Lung (tissue), 16 donors: ENCODE results near the gene CSK. TPM values are rescaled to one million over a fixed set of nuclear protein-coding genes. Genes with fewer than 3 reads are reported as not detected.

Source experiments
- ATAC-seq: fragments of 200-7000 bp; cut with Tn5 transposase; one replicate; pipeline ENCODE4 v1.9.1; 2020; ENCODE audit warnings: moderate number of reproducible peaks; ENCODE audit not compliant: insufficient read depth, low FRiP score
- DNase-seq, 3 donors: peaks; one replicate each; pipeline ENCODE4 v3.0.0-alpha.2; 2013 to 2017
- H3K27ac ChIP-seq, 2 donors: one replicate each; pipeline ENCODE4 v1.5.1; 2013; ENCODE audit warnings: mild to moderate bottlenecking in 2 of 2, moderate library complexity in 2 of 2, control low read depth in 1 of 2, inconsistent platforms in 1 of 2, low read depth in 1 of 2, low read length in 1 of 2
- H3K27me3 ChIP-seq, 3 donors: one replicate each; pipeline ENCODE4 v1.5.1; 2013; ENCODE audit warnings: low read length in 2 of 3; ENCODE audit not compliant: control insufficient read depth in 3 of 3, insufficient read depth in 3 of 3
- H3K36me3 ChIP-seq, 4 donors: one replicate each; pipeline ENCODE4 v1.5.1; 2013; ENCODE audit warnings: low read length in 4 of 4, mild to moderate bottlenecking in 1 of 4, moderate library complexity in 1 of 4; ENCODE audit not compliant: control insufficient read depth in 4 of 4, insufficient read depth in 4 of 4
- H3K4me1 ChIP-seq, 5 donors: one replicate each; pipeline ENCODE4 v1.5.1; 2013; ENCODE audit warnings: low read length in 5 of 5, mild to moderate bottlenecking in 2 of 5, moderate library complexity in 1 of 5; ENCODE audit not compliant: control insufficient read depth in 5 of 5, insufficient read depth in 5 of 5
- H3K4me3 ChIP-seq: one replicate; pipeline ENCODE4 v1.5.1; 2013; ENCODE audit warnings: mild to moderate bottlenecking, control low read depth, moderate library complexity
- H3K9ac ChIP-seq, 2 donors: one replicate each; pipeline ENCODE4 v1.5.1; 2013; ENCODE audit warnings: low read length in 2 of 2, control low read depth in 1 of 2; ENCODE audit not compliant: insufficient read depth in 1 of 2
- H3K9me3 ChIP-seq, 4 donors: one replicate each; pipeline ENCODE4 v1.5.1; 2013; ENCODE audit warnings: low read length in 3 of 4, mild to moderate bottlenecking in 1 of 4, moderate library complexity in 1 of 4; ENCODE audit not compliant: control insufficient read depth in 4 of 4, insufficient read depth in 3 of 4
- CTCF ChIP-seq: IDR thresholded peaks from 2 replicates; pipeline ENCODE4 v1.5.1; 2012; ENCODE audit warnings: mild to moderate bottlenecking; ENCODE audit errors: control extremely low read depth, extremely low read depth
- WGBS, 2 donors: extraction: QIAGEN DNeasy Blood & Tissue Kit; methylation state at CpG; one replicate each; pipeline ENCODE4 v1.1.7; 2013; 5-methylcytosine and 5-hydroxymethylcytosine counted together
- long read RNA-seq, 5 donors: transcript quantifications; one replicate each; lab custom pipeline, GENCODE V29; 2026
- polyA plus RNA-seq, 2 donors: library from polyadenylated mRNA; stranded (reverse); fragments of 200-250 nt; gene quantifications; one replicate each; pipeline ENCODE4 v1.2.1, GENCODE V29; 2013
- total RNA-seq, 2 donors: library from RNA; depleted of rRNA in 1 of 2; stranded (reverse); fragments of >200 nt in 1 of 2; gene quantifications; one replicate each; pipeline ENCODE4 v1.2.1, GENCODE V29; 2014 to 2021
- donor health status: control.
- donor health status: control.
- donor health status: Bipolar disorder and iron deficiency.
- donor health status: healthy.
- donor health status: DM: yes; HTN: yes; CAD: no.

The CSK gene
- total RNA-seq = 10 to 100 TPM; 39.7 to 82.9 TPM
- 10 to 100 TPM; 40.9 to 99.1 TPM for polyA plus RNA-seq
- long read RNA-seq, donor 1, transcript CSK-201 (13 exons, 2,767 nt) = major isoform, 13 of 26 reads
- long read RNA-seq, donor 1, partial matches to known transcripts = 12 of 26 reads
- long read RNA-seq, donor 1, other reads (novel, unspliced or antisense) = 0 of 26 reads
- long read RNA-seq, donor 2, partial matches to known transcripts = 6 of 7 reads
- long read RNA-seq, donor 2, other reads (novel, unspliced or antisense) = 0 of 7 reads
- long read RNA-seq, donor 3, partial matches to known transcripts = 0 of 1 reads
- long read RNA-seq, donor 3, other reads (novel, unspliced or antisense) = 0 of 1 reads
- long read RNA-seq, donor 4, partial matches to known transcripts = 6 of 8 reads
- long read RNA-seq, donor 4, other reads (novel, unspliced or antisense) = 0 of 8 reads
- long read RNA-seq, donor 5, transcript CSK-201 (13 exons, 2,767 nt) = major isoform, 11 of 23 reads
- long read RNA-seq, donor 5, partial matches to known transcripts = 12 of 23 reads
- long read RNA-seq, donor 5, other reads (novel, unspliced or antisense) = 0 of 23 reads

- peaks cover 0 to 7% (median 3%) of the 10 kb centered on the region in 4 donors for H3K36me3 ChIP-seq
- peak within 1 kb of the TSS; percentile 24 to 59 for H3K9ac ChIP-seq
- H3K9me3 ChIP-seq = no peaks in the 10 kb centered on the region
- H3K4me3 ChIP-seq = peak within 1 kb of the TSS; percentile 79
- peak; percentile 76 to 85 (median 80) for DNase-seq
- TF ChIP-seq CTCF = peak; percentile 9
- WGBS, 2 donors = 1% methylated on average over 38 to 74 of the region's 74 CpGs
- peak; percentile 85 for ATAC-seq
- peak within 1 kb of the TSS; percentile 88 to 90 for H3K27ac ChIP-seq
- H3K4me1 ChIP-seq = peaks cover 11 to 54% (median 22%) of the 10 kb centered on the region in 5 donors
- H3K27me3 ChIP-seq = no peaks in the 10 kb centered on the region
These were observed at the start of gene CSK for GRCh38 chr15:74781431-74782258. TSS of gene CSK (plus strand) at chr15:74782080. CDS start at chr15:74798298, 16,218 bp downstream.

GRCh38 chr15:74732846-74733245 lies 49.0 kb upstream of the CSK start:
- Histone ChIP-seq H3K4me1 (peaks cover 0 to 12% (median 0%) of the 10 kb centered on the region in 5 donors), H3K4me3 (no peak overlapping the region), H3K9ac (no peak overlapping the region), H3K36me3 (no peaks in the 10 kb centered on the region), H3K27ac (no peak overlapping the region), H3K27me3 (peaks cover 0 to 19% (median 8%) of the 10 kb centered on the region in 3 donors), H3K9me3 (no peaks in the 10 kb centered on the region)
- DNase-seq (no peak), ATAC-seq (no peak)
- 88 to 90% methylated on average over 5 of the region's 5 CpGs for WGBS, 2 donors
- no peak for TF ChIP-seq CTCF

GRCh38 chr15:74733269-74733668 lies 48.6 kb upstream of the CSK start:
- no peak for ATAC-seq
- Histone ChIP-seq H3K4me3 (no peak overlapping the region), H3K36me3 (no peaks in the 10 kb centered on the region), H3K27me3 (peaks cover 0 to 17% (median 5%) of the 10 kb centered on the region in 3 donors), H3K9me3 (no peaks in the 10 kb centered on the region), H3K27ac (no peak overlapping the region), H3K4me1 (peaks cover 0 to 12% (median 0%) of the 10 kb centered on the region in 5 donors), H3K9ac (no peak overlapping the region)
- no peak for TF ChIP-seq CTCF
- no peak for DNase-seq
- 95 to 98% methylated on average over 3 of the region's 3 CpGs for WGBS, 2 donors
